KBM-7 (cell line): ENCODE measurements around the gene NKIRAS1.
"Not testable (repeated sequence)": the region's sequence is repeated elsewhere in the genome, so short reads cannot be mapped to it uniquely, and the experiment has no call there.

Source experiments
- DNase-seq: peaks from one replicate; pipeline ENCODE4 v3.0.0-alpha.2; 2015
- in situ Hi-C: fragments of 300-500 bp; cut with MboI; formaldehyde crosslinking; loops from 2 replicates; pipeline ENCODE4 v1.14.3; 2020; ENCODE audit warnings: low sequenced_read_pairs, low pct_unique_long_range_greater_than_20kb, mixed read lengths

The NKIRAS1 gene

GRCh38 chr3:23877329-23877980 lies 39.3 kb downstream of the NKIRAS1 start:
- DNase-seq, result peak; percentile 42
- in situ Hi-C loops, result no loop called here

- in situ Hi-C loops, result no loop called here
- no peak for DNase-seq
Measured at GRCh38 chr3:23876923-23877322, 39.9 kb downstream of the NKIRAS1 start.

GRCh38 chr3:23875113-23875725 lies 41.6 kb downstream of the NKIRAS1 start:
- DNase-seq, result no peak
- in situ Hi-C loops, result no loop called here

- no peak for DNase-seq
Measured at GRCh38 chr3:23874359-23875112, 42.3 kb downstream of the NKIRAS1 start.

GRCh38 chr3:23873941-23874340 lies 42.8 kb downstream of the NKIRAS1 start:
- in situ Hi-C loops, result no loop called here
- no peak for DNase-seq

More at GRCh38 chr3:23874359-23875112, 42.3 kb downstream of the NKIRAS1 start:
- in situ Hi-C loops, result no loop called here

GRCh38 chr3:23872330-23872729 lies 44.5 kb downstream of the NKIRAS1 start:
- DNase-seq, result no peak
- in situ Hi-C loops, result no loop called here

GRCh38 chr3:23871361-23871760 lies 45.4 kb downstream of the NKIRAS1 start:
- in situ Hi-C loops, DNase-seq: not testable (repeated sequence)

- in situ Hi-C loops, DNase-seq: not testable (repeated sequence)
Measured at GRCh38 chr3:23870663-23871043, 46.1 kb downstream of the NKIRAS1 start.

GRCh38 chr3:23869977-23870662 lies 46.7 kb downstream of the NKIRAS1 start:
- in situ Hi-C loops, result no loop called here
- DNase-seq, result no peak

GRCh38 chr3:23867838-23868237 lies 49.0 kb downstream of the NKIRAS1 start:
- DNase-seq, result no peak
- in situ Hi-C loops, result no loop called here

GRCh38 chr3:23867400-23867799 lies 49.4 kb downstream of the NKIRAS1 start:
- in situ Hi-C loops, result no loop called here
- DNase-seq, result no peak

GRCh38 chr3:23865595-23866396 lies 51.0 kb downstream of the NKIRAS1 start:
- DNase-seq, result peak; percentile 24
- in situ Hi-C loops, result no loop called here

- DNase-seq, result no peak
- in situ Hi-C loops, result no loop called here
Measured at GRCh38 chr3:23864931-23865330, 51.9 kb downstream of the NKIRAS1 start.

- in situ Hi-C loops, result no loop called here
- no peak for DNase-seq
Measured at GRCh38 chr3:23863060-23863459, 53.7 kb downstream of the NKIRAS1 start.

- no peak for DNase-seq
- in situ Hi-C loops, result no loop called here
Measured at GRCh38 chr3:23861689-23862088, 55.1 kb downstream of the NKIRAS1 start.

GRCh38 chr3:23859839-23860382 lies 56.9 kb downstream of the NKIRAS1 start:
- DNase-seq, result no peak
- in situ Hi-C loops, result no loop called here

- in situ Hi-C loops, result no loop called here
- DNase-seq, result no peak
Measured at GRCh38 chr3:23859012-23859743, 57.6 kb downstream of the NKIRAS1 start.

GRCh38 chr3:23856286-23856685 lies 60.5 kb downstream of the NKIRAS1 start:
- in situ Hi-C loops, result no loop called here
- DNase-seq, result no peak
